ENCODE measurements around the gene VDR.

DNA sequence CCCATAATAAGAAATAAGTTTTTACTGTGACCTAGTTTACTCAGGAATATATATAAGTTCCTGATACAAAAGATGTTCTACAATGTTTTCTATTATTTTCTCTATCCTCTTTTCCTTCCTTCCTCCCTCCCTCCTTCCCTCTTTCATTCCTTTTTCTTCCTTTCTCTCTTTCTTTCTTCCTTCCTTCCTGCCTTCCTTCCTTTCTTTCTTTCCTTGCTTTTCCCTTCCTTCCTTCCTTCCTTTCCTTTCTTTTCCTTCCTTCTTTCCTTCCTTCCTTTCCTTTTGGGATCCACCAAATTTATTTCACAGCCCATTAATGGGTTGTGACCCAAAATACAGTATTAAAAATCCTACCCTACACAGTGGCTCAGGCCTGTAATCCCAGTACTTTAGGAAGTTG is 3.9 kb upstream of the VDR start:
- TF ChIP-seq, protein P1, sequence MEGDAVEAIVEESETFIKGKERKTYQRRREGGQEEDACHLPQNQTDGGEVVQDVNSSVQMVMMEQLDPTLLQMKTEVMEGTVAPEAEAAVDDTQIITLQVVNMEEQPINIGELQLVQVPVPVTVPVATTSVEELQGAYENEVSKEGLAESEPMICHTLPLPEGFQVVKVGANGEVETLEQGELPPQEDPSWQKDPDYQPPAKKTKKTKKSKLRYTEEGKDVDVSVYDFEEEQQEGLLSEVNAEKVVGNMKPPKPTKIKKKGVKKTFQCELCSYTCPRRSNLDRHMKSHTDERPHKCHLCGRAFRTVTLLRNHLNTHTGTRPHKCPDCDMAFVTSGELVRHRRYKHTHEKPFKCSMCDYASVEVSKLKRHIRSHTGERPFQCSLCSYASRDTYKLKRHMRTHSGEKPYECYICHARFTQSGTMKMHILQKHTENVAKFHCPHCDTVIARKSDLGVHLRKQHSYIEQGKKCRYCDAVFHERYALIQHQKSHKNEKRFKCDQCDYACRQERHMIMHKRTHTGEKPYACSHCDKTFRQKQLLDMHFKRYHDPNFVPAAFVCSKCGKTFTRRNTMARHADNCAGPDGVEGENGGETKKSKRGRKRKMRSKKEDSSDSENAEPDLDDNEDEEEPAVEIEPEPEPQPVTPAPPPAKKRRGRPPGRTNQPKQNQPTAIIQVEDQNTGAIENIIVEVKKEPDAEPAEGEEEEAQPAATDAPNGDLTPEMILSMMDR (IDR thresholded peaks at IDR 0.05): no peak
- no peak for TF ChIP-seq POLR2A (IDR thresholded peaks at IDR 0.05)

Data from esophagus squamous epithelium (tissue), 4 donors.